ENCODE results near the gene SFXN2.

DNA sequence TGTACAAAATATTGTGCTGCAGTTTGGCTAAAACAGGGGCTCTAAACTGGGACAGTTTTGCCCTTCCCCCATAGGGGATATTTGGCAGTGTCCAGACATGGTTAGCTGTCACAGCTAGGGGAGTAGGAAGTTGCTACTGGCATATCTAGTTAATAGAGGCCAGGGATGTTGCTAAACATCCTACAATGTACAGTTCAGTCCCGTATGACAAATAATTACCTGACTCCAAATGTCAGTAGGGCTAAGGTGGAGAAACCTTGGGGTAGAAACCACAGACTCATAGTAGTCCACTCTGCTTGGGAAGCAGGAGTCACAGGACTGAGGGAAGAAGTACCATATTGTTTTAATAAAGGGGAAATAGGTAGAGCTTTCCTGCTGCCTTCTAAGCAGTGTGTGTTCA lies 69.1 kb downstream of the SFXN2 start:
- TF ChIP-seq POLR2AphosphoS5 (IDR thresholded peaks at IDR 0.05; ENCODE audit: low read depth, low read length) = no peak
- no peak for TF ChIP-seq TAF1 (IDR thresholded peaks at IDR 0.05; ENCODE audit: borderline replicate concordance, low read depth, low read length)
- TF ChIP-seq POLR2A (IDR thresholded peaks at IDR 0.05; ENCODE audit: low read depth, low read length) = no peak

Measured in GM12892 (cell line).